Esophagus squamous epithelium (tissue), 4 donors: Measurements from ENCODE around the gene LRRC56.

Source experiments
- CTCF ChIP-seq, 6 experiments: fragments of 450-650 bp in 4 of 6; fragments of 200-600 bp in 2 of 6; sonication (generic) in 2 of 6; IDR thresholded peaks; one replicate each; pipeline ENCODE4 v1.5.1; 2016 to 2019; ENCODE audit warnings: antibody characterized with exemption in 6 of 6, mild to moderate bottlenecking in 4 of 6, moderate library complexity in 4 of 6
- POLR2A ChIP-seq, 4 donors: fragments of 450-650 bp; IDR thresholded peaks; one replicate each; pipeline ENCODE4 v1.6.1; 2017; ENCODE audit warnings: antibody characterized with exemption in 4 of 4, mild to moderate bottlenecking in 4 of 4, moderate library complexity in 3 of 4

GRCh38 chr11:506238-506994, 30.9 kb upstream of the LRRC56 start:
- TF ChIP-seq CTCF (IDR thresholded peaks at IDR 0.05) (peak in 1 of 6 experiments; percentile 24), POLR2A (IDR thresholded peaks at IDR 0.05) (peak in 3 of 4 donors; percentile 26 to 81 (median 77))
